Measurements from ENCODE around the gene CFAP61. TPM values are rescaled to one million over a fixed set of nuclear protein-coding genes. Genes with fewer than 3 reads are reported as not detected.
A peak's percentile ranks its signal among the peaks of the same experiment; 100 is the strongest.

Gene CFAP61
- total RNA-seq, 4 donors from 2014 or later, result 0.34 to 1.6 (median 1.1) TPM

DNA sequence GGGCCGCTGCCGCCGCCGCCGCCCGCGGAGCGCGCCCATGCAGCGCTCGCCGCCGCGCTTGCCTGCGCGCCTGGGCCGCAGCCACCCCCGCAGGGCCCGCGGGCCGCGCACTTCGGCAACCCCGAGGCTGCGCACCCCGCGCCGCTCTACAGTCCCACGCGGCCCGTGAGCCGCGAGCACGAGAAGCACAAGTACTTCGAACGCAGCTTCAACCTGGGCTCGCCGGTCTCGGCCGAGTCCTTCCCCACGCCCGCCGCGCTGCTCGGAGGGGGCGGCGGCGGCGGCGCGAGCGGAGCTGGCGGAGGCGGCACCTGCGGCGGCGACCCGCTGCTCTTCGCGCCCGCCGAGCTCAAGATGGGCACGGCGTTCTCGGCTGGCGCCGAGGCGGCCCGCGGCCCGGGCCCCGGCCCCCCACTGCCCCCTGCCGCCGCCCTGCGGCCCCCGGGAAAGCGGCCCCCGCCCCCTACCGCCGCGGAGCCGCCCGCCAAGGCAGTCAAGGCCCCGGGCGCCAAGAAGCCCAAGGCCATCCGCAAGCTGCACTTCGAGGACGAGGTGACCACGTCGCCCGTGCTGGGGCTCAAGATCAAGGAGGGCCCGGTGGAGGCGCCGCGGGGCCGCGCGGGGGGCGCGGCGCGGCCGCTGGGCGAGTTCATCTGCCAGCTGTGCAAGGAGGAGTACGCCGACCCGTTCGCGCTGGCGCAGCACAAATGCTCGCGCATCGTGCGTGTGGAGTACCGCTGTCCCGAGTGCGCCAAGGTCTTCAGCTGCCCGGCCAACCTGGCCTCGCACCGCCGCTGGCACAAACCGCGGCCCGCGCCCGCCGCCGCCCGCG lies 316.3 kb downstream of the CFAP61 start:
- Histone ChIP-seq H3K27ac (no peak overlapping the region), H3K4me1 (peaks cover 18 to 47% of the 10 kb centered on the region in 2 donors), H3K27me3 (peaks cover 43% of the 10 kb centered on the region), H3K4me3 (replicated peaks in 1 of 3) (peak overlapping the region in 1 of 3 donors; percentile 11), H3K36me3 (no peaks in the 10 kb centered on the region), H3K9me3 (no peaks in the 10 kb centered on the region)
- intact Hi-C loops (cut with DNase I), result no loop called here
- no peak for TF ChIP-seq POLR2A (IDR thresholded peaks at IDR 0.05)
- TF ChIP-seq, protein P1, sequence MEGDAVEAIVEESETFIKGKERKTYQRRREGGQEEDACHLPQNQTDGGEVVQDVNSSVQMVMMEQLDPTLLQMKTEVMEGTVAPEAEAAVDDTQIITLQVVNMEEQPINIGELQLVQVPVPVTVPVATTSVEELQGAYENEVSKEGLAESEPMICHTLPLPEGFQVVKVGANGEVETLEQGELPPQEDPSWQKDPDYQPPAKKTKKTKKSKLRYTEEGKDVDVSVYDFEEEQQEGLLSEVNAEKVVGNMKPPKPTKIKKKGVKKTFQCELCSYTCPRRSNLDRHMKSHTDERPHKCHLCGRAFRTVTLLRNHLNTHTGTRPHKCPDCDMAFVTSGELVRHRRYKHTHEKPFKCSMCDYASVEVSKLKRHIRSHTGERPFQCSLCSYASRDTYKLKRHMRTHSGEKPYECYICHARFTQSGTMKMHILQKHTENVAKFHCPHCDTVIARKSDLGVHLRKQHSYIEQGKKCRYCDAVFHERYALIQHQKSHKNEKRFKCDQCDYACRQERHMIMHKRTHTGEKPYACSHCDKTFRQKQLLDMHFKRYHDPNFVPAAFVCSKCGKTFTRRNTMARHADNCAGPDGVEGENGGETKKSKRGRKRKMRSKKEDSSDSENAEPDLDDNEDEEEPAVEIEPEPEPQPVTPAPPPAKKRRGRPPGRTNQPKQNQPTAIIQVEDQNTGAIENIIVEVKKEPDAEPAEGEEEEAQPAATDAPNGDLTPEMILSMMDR (IDR thresholded peaks at IDR 0.05), result no peak
- DNase-seq, result no peak
- 0 to 1% methylated on average over 11 to 28 of the region's 130 CpGs for WGBS, 2 donors

DNA sequence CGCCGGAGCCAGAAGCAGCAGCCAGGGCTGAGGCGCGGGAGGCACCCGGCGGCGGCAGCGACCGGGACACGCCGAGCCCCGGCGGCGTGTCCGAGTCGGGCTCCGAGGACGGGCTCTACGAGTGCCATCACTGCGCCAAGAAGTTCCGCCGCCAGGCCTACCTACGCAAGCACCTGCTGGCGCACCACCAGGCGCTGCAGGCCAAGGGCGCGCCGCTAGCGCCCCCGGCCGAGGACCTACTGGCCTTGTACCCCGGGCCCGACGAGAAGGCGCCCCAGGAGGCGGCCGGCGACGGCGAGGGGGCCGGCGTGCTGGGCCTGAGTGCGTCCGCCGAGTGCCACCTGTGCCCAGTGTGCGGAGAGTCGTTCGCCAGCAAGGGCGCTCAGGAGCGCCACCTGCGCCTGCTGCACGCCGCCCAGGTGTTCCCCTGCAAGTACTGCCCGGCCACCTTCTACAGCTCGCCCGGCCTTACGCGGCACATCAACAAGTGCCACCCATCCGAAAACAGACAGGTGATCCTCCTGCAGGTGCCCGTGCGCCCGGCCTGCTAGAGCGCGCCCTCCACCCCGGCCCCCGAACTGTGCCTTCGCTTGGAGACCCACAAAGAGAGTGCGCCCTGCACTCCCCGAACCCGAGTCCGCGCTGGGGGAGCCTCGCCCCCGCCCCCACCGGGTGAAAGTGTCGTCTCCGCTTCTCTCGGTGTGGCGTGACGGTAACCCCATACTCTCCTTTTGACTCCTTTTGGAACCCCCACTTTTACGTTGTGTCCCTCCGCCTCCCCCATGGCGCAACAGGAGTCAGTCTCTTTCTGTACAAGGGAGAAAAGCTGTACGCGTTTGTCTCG lies 317.1 kb downstream of the CFAP61 start:
- no peak for TF ChIP-seq POLR2A (IDR thresholded peaks at IDR 0.05)
- TF ChIP-seq, protein P1 (IDR thresholded peaks at IDR 0.05), result peak in 1 of 6 experiments; percentile 13
- no peak overlapping the region for H3K27ac ChIP-seq
- H3K27me3 ChIP-seq, result peaks cover 35% of the 10 kb centered on the region
- no peaks in the 10 kb centered on the region for H3K9me3 ChIP-seq
- intact Hi-C loops (cut with DNase I), result no loop called here
- peaks cover 12 to 39% of the 10 kb centered on the region in 2 donors for H3K4me1 ChIP-seq
- no peaks in the 10 kb centered on the region for H3K36me3 ChIP-seq
- DNase-seq, result peak; percentile 41 to 51
- peak overlapping the region in 1 of 3 donors; percentile 11 for H3K4me3 ChIP-seq (replicated peaks in 1 of 3)
- 0 to 4% methylated on average over 11 to 22 of the region's 86 CpGs for WGBS, 2 donors

DNA sequence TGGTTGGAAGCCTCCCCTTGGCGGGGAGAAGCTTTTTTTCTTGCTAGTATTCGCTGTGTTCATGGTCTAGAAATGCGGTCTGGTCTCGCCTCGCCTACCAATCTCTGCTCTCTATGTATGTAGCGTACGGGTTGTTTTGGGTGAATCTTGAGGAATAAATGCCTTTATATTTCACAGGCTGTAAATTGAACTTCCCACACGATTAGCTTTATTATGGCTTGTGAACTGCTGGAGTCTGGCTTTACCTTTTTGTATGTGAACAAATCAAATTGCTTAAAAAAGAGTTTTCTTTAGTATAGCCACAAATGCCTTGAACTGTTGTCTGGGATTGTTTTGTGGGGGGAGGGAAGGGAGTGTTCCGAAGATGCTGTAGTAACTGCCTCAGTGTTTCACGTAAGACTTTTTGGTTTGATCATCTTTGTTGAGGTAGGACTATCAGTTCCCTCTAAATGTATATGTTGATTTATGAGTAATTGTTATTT lies 317.8 kb downstream of the CFAP61 start:
- H3K27me3 ChIP-seq, result peaks cover 29% of the 10 kb centered on the region
- 14 to 15% methylated on average over 10 of the region's 10 CpGs for WGBS, 2 donors

GRCh38 chr20:20371083-20371482 lies 318.8 kb downstream of the CFAP61 start:
- DNase-seq, result no peak
- no peaks in the 10 kb centered on the region for H3K9me3 ChIP-seq
- TF ChIP-seq POLR2A (IDR thresholded peaks at IDR 0.05), result no peak
- TF ChIP-seq, protein P1 (IDR thresholded peaks at IDR 0.05), result no peak
- WGBS, 2 donors, result 27 to 30% methylated on average over 7 of the region's 7 CpGs
- no peaks in the 10 kb centered on the region for H3K36me3 ChIP-seq
- H3K27me3 ChIP-seq, result peaks cover 20% of the 10 kb centered on the region
- intact Hi-C loops (cut with DNase I), result no loop called here
- no peak overlapping the region for H3K4me3 ChIP-seq (replicated peaks in 1 of 3)
- no peak overlapping the region for H3K27ac ChIP-seq
- peaks cover 12 to 29% of the 10 kb centered on the region in 2 donors for H3K4me1 ChIP-seq

More for the DNA sequence above, 317.8 kb downstream of the CFAP61 start:
- no peak for DNase-seq
- Histone ChIP-seq H3K4me1 (peaks cover 12 to 33% of the 10 kb centered on the region in 2 donors), H3K9me3 (no peaks in the 10 kb centered on the region), H3K4me3 (replicated peaks in 1 of 3) (no peak overlapping the region), H3K36me3 (no peaks in the 10 kb centered on the region), H3K27ac (no peak overlapping the region)
- intact Hi-C loops (cut with DNase I), result no loop called here
- TF ChIP-seq, protein P1 (IDR thresholded peaks at IDR 0.05), result no peak
- no peak for TF ChIP-seq POLR2A (IDR thresholded peaks at IDR 0.05)

All from thyroid gland (tissue), 4 donors.